NCI-H510A (cell line): ENCODE measurements around the gene NRSN2.
"Not testable (repeated sequence)": the region's sequence is repeated elsewhere in the genome, so short reads cannot be mapped to it uniquely, and the experiment has no call there.

Source experiments
- DNase-seq: peaks from one replicate; lab custom pipeline; 2025; lab: John Stamatoyannopoulos, UW

The NRSN2 gene

DNA sequence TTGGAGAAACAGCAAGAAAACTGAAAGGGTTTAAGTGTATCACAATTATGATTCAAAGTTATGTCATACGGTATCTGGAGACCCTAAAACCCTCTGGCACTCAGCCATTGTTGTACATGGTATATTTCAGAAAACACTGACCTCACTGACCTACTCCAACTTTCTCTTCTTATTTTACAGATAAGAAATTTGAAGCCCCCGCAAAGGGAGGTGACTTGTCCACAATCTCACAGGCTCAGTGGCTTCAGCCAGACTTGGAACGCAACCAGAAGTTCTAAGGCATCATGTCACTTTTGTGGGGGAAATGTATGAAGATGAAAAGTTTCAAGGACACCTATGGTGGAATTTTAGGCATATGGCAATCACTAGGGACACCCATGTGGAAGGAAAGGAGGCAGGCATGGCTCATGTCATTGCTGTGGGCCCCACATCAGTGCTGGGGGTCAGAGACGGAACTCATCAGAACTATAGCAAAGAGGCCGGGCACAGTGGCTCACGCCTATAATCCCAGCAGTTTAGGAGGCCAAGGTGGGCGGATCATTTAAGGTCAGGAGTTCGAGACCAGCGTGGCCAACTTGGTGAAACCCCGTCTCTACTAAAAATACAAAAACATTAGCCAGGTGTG is 28.5 kb downstream of the NRSN2 start:
- DNase-seq: no peak

DNA sequence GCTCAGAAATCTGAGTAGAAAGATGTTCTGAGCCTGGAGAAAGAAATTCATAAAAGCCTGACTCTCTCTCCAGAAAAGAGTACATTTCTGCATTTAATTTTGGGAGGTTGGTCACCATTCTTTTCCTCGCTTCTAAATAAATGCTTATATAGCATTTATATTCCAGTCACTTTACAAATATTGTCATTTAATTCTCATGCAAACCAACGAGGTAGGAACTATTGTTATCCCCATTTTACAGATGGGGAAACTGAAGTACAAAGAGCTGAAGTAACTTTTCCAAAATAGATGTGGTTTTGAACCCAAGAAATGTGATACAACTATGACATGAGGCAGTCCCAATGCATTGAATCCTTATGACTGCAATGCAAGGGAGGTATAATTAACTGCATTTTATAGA is 29.2 kb downstream of the NRSN2 start:
- no peak for DNase-seq

DNA sequence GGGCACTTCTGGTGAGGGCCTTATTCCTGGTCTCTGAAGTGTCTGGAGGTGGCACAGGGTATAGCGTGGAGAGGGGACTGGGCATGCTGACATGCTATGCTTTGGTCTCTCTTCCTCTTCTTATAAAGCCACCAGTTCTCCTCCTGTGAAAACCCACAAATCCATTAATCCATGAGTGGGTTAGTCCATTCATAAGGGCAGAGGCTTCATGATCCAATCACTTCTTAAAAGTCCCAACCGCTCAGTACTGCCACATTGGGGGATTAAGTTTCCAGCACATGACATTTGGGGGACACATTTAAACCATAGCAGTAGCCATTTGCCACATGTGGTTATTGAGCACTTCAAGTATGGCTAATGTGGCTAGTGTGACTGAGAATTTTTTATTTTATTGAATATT is 29.8 kb downstream of the NRSN2 start:
- DNase-seq: no peak

DNA sequence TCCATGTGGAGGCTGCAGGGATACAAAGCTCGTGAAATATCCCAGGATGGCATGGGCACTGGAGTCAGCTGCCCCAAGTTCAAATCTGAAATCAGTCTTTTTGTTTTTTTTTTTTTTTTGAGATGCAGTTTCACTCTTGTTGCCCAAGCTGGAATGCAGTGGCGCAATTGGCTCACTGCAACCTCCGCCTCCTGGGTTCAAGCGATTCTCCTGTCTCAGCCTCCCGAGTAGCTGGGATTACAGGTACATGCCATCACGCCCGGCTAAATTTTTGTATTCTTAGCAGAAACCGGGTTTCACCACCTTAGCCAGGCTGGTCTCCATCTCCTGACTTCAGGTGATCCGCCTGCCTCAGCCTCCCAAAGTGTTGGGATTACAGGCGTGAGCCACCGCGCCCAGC is 30.7 kb downstream of the NRSN2 start:
- DNase-seq: not testable (repeated sequence)

- no peak for DNase-seq
Measured at GRCh38 chr20:378961-379336, 32.0 kb downstream of the NRSN2 start.

DNA sequence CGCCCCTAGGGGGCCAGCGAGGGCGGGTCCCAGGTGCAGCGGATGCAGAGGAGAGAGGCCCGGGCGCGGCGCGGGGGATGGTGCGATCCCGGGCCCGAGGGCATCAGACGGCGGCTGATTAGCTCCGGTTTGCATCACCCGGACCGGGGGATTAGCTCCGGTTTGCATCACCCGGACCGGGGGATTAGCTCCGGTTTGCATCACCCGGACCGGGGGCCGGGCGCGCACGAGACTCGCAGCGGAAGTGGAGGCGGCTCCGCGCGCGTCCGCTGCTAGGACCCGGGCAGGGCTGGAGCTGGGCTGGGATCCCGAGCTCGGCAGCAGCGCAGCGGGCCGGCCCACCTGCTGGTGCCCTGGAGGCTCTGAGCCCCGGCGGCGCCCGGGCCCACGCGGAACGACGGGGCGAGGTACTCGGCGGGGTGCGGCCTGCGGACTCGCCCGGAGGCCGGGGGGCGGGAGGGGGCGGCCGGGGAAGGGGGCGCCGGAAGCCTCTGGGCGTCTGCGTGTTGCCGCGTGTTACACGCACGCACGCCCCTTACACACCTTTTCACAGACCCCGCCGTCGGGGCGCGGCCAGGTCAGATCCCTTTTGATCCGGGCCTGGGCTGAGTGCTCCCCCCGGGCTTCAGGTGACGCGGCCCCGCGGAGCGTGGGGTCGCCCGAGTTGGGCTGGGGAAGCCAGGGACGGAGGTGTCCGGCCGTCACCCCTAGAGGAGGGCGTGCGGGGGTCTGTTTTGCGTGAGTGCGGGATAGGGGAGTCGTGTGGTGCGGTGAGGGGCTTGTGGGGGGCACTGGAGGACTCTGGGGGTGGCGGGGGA is 34.1 kb downstream of the NRSN2 start:
- DNase-seq: peak; percentile 42

DNA sequence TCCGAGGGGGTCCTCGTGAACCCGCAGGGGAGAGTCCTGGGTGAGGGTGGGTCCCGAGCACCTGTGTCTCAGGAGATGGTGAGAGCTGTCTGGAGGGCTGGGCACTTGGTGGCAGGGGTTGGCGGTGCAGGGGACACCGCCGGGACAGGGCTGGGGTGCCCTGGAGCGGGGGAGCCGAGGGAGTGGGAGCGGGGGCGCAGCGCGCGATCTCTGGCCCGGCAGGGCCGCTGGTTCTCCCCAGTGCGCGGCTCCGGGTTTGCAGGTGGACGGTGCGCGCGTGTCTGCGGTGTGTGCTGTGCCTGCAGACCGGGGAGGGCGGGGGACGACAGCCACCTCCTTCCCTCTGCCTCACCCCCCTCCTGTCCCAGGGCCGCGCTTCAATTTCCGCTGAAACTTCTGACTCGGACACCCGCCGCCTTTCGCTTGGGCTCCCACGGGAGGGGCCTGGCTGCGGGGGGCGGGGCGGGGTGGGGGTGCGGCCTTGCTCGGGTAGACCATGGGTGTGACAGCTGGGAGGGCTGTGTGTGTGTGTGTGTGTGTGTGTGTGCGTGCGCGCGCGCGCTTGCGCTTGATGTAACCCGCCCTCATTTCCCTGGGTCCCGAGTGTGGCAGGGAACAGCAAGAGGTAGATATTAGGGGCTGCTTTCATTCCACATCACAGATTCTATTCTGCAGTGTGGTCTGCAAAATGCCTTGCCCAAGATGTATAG is 34.8 kb downstream of the NRSN2 start:
- peak; percentile 22 for DNase-seq

- no peak for DNase-seq
Measured at GRCh38 chr20:382291-383115, 35.6 kb downstream of the NRSN2 start.

GRCh38 chr20:383889-384288 is 37.0 kb downstream of the NRSN2 start:
- no peak for DNase-seq

DNA sequence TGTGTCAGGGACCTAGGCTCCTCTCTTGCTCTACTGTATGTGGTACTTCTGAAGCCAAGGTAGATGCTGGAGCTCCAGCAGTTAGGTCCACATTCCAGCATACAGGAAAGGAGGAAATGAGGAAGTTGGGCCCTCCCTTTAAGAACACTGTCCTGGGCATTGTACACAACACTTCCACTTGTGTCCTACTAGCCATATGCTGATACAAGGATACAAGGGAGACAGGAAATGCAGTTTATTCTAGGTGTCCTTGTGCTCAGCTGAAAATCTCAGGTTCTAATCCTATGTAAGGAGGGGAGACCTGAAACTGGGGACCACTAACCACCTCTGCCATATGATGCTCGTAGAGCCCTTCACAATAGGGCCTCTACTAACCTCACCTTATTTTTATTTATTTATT is 37.8 kb downstream of the NRSN2 start:
- no peak for DNase-seq

DNA sequence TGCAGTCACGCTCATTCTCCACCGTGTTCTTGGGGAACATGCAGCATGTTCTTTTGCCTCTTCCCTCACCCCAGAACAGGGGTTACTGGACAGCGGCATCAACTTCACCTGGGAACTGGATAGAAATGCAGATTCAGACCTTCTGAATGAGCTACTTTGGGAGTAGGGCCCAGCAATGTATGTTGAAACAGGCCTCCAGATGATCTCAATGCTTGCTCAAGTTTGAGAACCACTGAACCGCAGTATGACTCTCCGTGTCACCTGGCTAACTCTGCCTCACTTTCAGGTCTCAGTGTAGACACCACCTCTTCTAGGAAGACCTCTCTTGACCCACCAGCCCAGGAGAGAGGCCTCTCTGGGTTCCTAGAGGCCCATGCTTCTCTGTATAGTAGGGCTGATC is 38.5 kb downstream of the NRSN2 start:
- no peak for DNase-seq

DNA sequence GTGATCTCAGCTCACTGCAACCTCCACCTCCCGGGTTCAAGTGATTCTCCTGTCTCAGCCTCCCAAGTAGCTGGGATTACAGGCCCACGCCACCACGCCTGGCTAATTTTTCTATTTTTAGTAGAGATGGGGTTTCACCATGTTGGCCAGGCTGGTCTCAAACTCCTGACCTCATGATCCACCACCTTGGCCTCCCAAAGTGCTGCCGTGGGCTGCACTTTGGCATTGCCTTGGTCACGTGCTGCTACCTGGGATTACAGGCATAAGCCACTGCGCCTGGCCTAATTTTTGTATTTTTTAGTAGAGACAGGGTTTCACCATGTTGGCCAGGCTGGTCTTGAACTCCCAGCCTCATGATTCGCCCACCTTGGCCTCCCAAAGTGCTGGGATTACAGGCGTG is 39.7 kb downstream of the NRSN2 start:
- not testable (repeated sequence) for DNase-seq

DNA sequence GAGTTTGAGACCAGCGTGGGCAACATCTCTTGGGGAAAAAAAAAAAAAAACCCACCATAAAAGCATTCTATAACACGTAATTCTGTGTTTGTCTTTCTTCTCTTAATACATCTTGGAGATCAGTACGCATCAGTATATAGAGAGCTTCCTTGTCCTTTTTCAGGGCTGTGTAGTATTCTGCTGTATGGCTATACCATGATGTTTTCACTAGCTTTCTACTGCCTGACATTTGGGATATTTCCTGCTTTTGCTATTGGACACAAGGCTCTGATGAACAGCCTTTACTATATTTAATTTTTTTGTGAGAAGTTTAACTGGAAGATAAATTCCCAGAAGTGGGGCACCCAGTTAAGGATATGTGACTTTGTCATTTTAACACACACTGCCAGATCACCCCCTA is 40.6 kb downstream of the NRSN2 start:
- no peak for DNase-seq

DNA sequence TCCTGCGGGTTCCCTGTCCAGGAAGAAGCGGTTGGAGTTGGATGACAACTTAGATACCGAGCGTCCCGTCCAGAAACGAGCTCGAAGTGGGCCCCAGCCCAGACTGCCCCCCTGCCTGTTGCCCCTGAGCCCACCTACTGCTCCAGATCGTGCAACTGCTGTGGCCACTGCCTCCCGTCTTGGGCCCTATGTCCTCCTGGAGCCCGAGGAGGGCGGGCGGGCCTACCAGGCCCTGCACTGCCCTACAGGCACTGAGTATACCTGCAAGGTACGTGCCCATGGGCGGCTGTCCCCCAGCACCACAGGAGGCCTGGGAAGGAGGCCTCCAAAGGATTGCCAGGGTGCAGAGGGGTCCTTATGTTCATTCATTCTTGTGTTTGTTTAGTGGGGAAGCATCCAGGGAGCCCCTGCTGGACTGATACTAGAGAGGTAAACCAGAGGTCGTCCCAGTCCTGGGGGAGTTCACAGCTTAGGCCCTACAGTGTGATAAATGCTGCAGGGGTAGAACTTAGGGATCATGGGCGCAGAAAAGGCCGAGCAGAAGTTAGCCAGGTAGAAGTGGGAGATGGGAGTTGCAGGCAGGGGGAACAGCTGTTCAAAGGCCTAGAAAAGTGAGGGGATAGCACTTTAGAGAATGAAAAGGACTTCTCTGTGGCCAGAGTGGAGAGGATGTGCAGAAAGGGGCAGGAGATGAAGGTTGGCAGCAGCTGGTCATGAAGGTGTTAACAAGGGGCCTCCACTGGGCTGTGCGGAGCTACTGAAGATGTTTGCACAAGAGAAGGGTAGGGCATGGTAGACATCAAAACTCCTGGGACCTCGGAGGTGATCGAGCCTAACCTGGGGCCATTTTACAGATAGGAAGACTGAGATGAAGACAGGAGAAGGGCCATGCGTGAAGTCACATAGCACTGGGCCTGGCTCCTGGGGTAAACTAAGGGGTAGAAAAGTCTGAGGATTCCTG is 41.4 kb downstream of the NRSN2 start:
- no peak for DNase-seq

- no peak for DNase-seq
Measured at GRCh38 chr20:389220-389619, 42.3 kb downstream of the NRSN2 start.

DNA sequence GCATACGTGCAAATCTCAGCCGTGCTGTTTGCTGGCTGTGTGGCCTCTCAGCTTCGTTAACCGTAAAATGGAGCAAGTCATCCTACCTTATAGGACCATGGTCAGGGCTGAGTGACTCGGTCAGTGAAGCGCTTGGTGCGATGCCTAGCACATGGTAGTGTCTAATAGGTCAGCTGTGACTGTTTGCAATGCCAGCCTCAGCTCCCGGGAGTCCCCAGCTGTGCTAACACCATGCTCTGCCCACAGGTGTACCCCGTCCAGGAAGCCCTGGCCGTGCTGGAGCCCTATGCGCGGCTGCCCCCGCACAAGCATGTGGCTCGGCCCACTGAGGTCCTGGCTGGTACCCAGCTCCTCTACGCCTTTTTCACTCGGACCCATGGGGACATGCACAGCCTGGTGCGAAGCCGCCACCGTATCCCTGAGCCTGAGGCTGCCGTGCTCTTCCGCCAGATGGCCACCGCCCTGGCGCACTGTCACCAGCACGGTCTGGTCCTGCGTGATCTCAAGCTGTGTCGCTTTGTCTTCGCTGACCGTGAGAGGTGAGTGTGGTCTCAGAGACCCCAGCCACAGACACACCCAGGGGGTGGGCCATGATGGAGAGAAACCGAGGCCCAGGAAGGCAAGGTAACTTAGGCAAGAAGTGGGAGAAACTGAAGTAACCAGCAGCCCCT is 44.3 kb downstream of the NRSN2 start:
- no peak for DNase-seq

GRCh38 chr20:393296-393695 is 46.4 kb downstream of the NRSN2 start:
- DNase-seq: not testable (repeated sequence)

- DNase-seq: no peak
Measured at GRCh38 chr20:396252-396618, 49.3 kb downstream of the NRSN2 start.

- no peak for DNase-seq
Measured at GRCh38 chr20:396619-397431, 49.9 kb downstream of the NRSN2 start.
